Psoas muscle (tissue), 8 donors: ENCODE results near the gene USP43. TPM values are rescaled to one million over a fixed set of nuclear protein-coding genes. Genes with fewer than 3 reads are reported as not detected.

Source experiments
- ATAC-seq, 4 donors: fragments of 200-7000 bp; cut with Tn5 transposase; one replicate each; pipeline ENCODE4 v1.9.1; 2020; ENCODE audit warnings: moderate library complexity in 3 of 4, mild to moderate bottlenecking in 2 of 4
- DNase-seq, 2 donors: peaks; one replicate each; pipeline ENCODE4 v3.0.0-alpha.2; 2020
- H3K27ac ChIP-seq: fragments of 200-600 bp; one replicate; pipeline ENCODE4 v1.8.0; 2022
- H3K27me3 ChIP-seq, 3 donors: fragments of 200-600 bp in 1 of 3; one replicate each; pipeline versions ENCODE4 v1.6.1 to v1.8.0; 2013 to 2022; ENCODE audit warnings: low read length in 2 of 3, mild to moderate bottlenecking in 2 of 3, moderate library complexity in 1 of 3; ENCODE audit not compliant: insufficient read depth in 3 of 3
- H3K36me3 ChIP-seq, 2 donors: fragments of 200-600 bp in 1 of 2; one replicate each; pipeline versions ENCODE4 v1.6.1 to v1.8.0; 2013 to 2022; ENCODE audit warnings: low read depth in 1 of 2, mild to moderate bottlenecking in 1 of 2, moderate library complexity in 1 of 2; ENCODE audit not compliant: insufficient read depth in 1 of 2
- H3K4me1 ChIP-seq: fragments of 200-600 bp; one replicate; pipeline ENCODE4 v1.8.0; 2022
- H3K4me3 ChIP-seq: fragments of 200-600 bp; one replicate; pipeline ENCODE4 v1.8.0; 2022; ENCODE audit warnings: mild to moderate bottlenecking
- H3K9me3 ChIP-seq: fragments of 200-600 bp; one replicate; pipeline ENCODE4 v1.8.0; 2022
- WGBS, 3 donors: extraction: QIAGEN DNeasy Blood & Tissue Kit; methylation state at CpG; one replicate each; pipeline versions ENCODE4 v1.1.6 to v1.1.7; 2013; 5-methylcytosine and 5-hydroxymethylcytosine counted together
- intact Hi-C, 2 donors: fragments of 100-400 bp; cut with DNase I; formaldehyde crosslinking; loops; one replicate each; pipeline versions ENCODE4 v1.11.0 to v1.14.2; 2022
- polyA plus RNA-seq, 3 donors: library from polyadenylated mRNA; stranded (reverse); fragments of 200-250 nt; gene quantifications; one replicate each; pipeline ENCODE4 v1.2.3, GENCODE V29; 2013
- total RNA-seq, 4 donors: library from RNA; stranded (reverse); fragmentation: NEBNext Ultra II Directional in 2 of 4; extraction: Animal tissue kit (Norgen Biotek cat#: 25700) in 2 of 4; gene quantifications; one replicate each; pipeline versions ENCODE4 v1.2.1 to v1.2.4, GENCODE V29; 2021 to 2023
- TF ChIP-seq, protein P1 (sequence below): fragments of 200-600 bp; IDR thresholded peaks from one replicate; pipeline ENCODE4 v1.8.0; 2022; ENCODE audit warnings: antibody characterized with exemption
- donor health status: healthy with polysubstance abuse.
- donor health status: DM: no; HTN: no; CAD: no; lungs with moderate emphysema.
- donor health status: Bipolar disorder and iron deficiency.
- donor health status: healthy.
- donor health status: DM: yes; HTN: yes; CAD: no.
- donor health status: DM: no; HTN: no; CAD: no.
- donor health status: DM: no; HTN: no; CAD: no.
- donor health status: DM: yes; HTN: yes; CAD: no.

Gene USP43
- total and polyA plus RNA-seq, 7 donors: 0.01 to 0.06 (median 0.04) TPM; not detected in 4

DNA sequence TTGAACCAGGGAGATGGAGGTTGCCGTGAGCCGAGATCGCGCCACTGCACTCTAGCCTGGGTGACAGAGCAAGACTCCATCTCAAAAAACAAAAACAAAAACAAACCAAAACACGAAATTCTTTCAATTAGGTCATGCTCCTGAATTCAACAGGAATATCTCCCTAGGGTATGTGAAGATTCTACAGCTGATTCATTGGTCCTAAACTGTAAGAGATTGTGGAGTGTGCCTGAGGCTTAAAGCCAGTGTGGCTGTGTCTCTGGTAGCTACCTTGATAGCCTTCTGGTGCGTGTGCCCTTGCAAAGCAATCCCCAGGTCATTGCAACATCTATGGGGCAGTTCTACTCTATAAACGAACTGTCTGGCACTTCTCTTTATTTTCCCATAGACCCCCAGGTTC, 48.4 kb downstream of the USP43 start:
- H3K4me1 ChIP-seq: no peaks in the 10 kb centered on the region
- no peak overlapping the region for H3K27ac ChIP-seq
- H3K27me3 ChIP-seq: no peaks in the 10 kb centered on the region
- ATAC-seq: no peak
- TF ChIP-seq, protein P1, sequence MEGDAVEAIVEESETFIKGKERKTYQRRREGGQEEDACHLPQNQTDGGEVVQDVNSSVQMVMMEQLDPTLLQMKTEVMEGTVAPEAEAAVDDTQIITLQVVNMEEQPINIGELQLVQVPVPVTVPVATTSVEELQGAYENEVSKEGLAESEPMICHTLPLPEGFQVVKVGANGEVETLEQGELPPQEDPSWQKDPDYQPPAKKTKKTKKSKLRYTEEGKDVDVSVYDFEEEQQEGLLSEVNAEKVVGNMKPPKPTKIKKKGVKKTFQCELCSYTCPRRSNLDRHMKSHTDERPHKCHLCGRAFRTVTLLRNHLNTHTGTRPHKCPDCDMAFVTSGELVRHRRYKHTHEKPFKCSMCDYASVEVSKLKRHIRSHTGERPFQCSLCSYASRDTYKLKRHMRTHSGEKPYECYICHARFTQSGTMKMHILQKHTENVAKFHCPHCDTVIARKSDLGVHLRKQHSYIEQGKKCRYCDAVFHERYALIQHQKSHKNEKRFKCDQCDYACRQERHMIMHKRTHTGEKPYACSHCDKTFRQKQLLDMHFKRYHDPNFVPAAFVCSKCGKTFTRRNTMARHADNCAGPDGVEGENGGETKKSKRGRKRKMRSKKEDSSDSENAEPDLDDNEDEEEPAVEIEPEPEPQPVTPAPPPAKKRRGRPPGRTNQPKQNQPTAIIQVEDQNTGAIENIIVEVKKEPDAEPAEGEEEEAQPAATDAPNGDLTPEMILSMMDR: no peak
- WGBS, 3 donors: 79 to 86% (median 81%) methylated on average over 7 of the region's 7 CpGs
- H3K9me3 ChIP-seq: no peaks in the 10 kb centered on the region
- no peak for DNase-seq
- no peaks in the 10 kb centered on the region for H3K36me3 ChIP-seq
- no peak overlapping the region for H3K4me3 ChIP-seq
- intact Hi-C loops: no loop called here

DNA sequence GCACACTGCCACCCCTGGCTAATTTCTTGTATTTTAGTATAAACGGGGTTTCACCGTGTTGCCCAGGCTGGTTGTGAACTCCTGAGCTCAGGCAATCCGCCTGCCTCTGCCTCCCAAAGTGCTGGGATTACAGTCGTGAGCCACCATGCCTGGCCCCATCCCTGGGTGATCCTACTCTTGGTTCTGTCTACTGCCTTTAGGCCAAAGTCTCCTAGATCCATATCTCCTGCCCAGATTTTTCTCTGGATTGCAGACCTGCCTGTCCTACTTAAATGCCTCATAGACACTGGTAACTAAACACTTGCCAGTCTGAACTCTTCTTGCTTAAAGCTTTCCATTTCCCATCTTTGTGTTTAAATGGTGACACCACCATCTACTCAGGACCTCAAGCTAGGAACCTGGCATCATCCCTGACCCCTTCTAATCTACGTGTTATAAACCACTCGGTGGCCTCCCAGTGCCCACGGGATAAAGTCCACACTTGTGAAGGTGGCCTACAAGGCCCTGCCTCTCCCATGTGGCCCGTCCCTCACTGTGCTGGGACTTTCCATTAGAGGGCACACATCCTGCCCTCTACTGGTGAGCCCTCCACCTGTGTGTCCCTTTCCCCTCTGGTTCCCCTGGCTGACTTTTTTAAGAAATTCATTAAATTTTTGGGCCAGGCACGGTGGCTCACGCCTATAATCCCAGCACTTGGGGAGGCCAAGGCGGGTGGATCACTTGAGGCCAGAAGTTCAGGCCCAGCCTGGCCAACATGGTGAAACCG, 51.1 kb downstream of the USP43 start:
- 82 to 86% (median 84%) methylated on average over 12 of the region's 12 CpGs for WGBS, 3 donors
- TF ChIP-seq, protein P1: no peak
- H3K36me3 ChIP-seq: no peaks in the 10 kb centered on the region
- H3K27ac ChIP-seq: no peak overlapping the region
- no peaks in the 10 kb centered on the region for H3K9me3 ChIP-seq
- DNase-seq (no peak), ATAC-seq (no peak)
- no peaks in the 10 kb centered on the region for H3K27me3 ChIP-seq
- intact Hi-C loops: no loop called here
- H3K4me1 ChIP-seq: no peaks in the 10 kb centered on the region
- H3K4me3 ChIP-seq: no peak overlapping the region

DNA sequence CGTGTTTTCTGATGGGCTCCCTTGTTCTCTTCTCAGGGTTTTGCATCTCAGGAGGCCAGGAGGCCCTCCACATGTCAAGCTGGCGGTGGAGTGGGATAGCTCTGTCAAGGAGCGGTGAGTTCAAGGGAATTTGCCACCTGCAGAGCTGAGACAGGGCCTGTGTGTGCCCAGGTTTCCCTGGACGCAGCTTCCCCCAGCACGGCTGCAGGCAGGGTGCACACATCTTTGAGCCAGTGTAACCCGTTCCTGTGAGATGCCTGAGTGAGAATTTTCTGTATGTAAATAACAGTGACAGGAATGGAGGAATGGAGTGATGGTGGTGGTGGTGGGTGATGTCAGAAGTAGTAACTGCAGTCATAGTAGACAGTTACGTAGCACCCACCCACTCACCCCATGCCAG, 54.8 kb downstream of the USP43 start:
- DNase-seq (no peak), ATAC-seq (no peak)
- no peak overlapping the region for H3K27ac ChIP-seq
- no peaks in the 10 kb centered on the region for H3K4me1 ChIP-seq
- intact Hi-C loops: no loop called here
- H3K4me3 ChIP-seq: no peak overlapping the region
- H3K9me3 ChIP-seq: no peaks in the 10 kb centered on the region
- TF ChIP-seq, protein P1: no peak
- WGBS, 3 donors: 81 to 88% (median 85%) methylated on average over 7 of the region's 7 CpGs
- H3K27me3 ChIP-seq: no peaks in the 10 kb centered on the region
- H3K36me3 ChIP-seq: no peaks in the 10 kb centered on the region

DNA sequence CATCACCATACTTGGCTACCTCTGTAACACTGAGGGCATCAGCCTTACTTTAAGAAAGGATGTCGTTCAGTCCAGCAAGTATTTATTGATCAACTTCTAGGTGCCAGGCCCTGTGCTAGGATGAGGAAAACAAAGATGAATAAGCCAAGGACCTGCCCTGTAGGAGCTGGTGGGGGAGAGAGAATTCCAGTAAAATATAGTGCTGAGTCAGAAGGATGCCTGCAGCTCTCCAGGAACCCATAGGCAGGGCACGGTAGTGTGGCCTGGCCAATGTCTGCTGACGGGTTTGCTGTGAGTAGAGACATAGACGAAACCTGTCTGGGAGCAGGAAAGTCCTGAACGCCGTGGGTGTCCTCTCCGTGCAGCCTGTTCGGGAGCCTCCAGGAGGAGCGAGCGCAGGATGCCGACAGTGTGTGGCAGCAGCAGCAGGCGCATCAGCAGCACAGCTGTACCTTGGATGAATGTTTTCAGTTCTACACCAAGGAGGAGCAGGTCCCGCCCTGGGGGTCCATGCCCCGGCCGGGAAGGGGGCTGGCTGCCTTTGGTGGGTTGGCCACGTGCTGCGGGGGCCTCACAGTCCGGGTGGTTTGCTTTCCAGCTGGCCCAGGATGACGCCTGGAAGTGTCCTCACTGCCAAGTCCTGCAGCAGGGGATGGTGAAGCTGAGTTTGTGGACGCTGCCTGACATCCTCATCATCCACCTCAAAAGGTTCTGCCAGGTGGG, 55.6 kb downstream of the USP43 start:
- H3K27me3 ChIP-seq: no peaks in the 10 kb centered on the region
- DNase-seq (no peak), ATAC-seq (no peak)
- H3K36me3 ChIP-seq: no peaks in the 10 kb centered on the region
- no peaks in the 10 kb centered on the region for H3K9me3 ChIP-seq
- H3K4me1 ChIP-seq: no peaks in the 10 kb centered on the region
- no peak overlapping the region for H3K4me3 ChIP-seq
- TF ChIP-seq, protein P1: no peak
- WGBS, 3 donors: 62 to 75% (median 67%) methylated on average over 20 of the region's 20 CpGs
- no peak overlapping the region for H3K27ac ChIP-seq
- intact Hi-C loops: no loop called here
